NT2/D1 (cell line): ENCODE results near the gene FSTL3.

ENCODE experiments used
- DNase-seq: peaks from one replicate; pipeline ENCODE4 v3.0.0-alpha.2; 2011; ENCODE audit warnings: low read depth, low spot score
- H3K27me3 ChIP-seq: 2 replicates; pipeline ENCODE4 v1.6.0; 2011; ENCODE audit warnings: mild to moderate bottlenecking; ENCODE audit not compliant: insufficient read length, insufficient read depth
- H3K36me3 ChIP-seq: 2 replicates; pipeline ENCODE4 v1.6.1; 2011; ENCODE audit warnings: mild to moderate bottlenecking, low read length, mixed read lengths; ENCODE audit not compliant: insufficient read depth, insufficient read length
- H3K4me1 ChIP-seq: 2 replicates; pipeline ENCODE4 v1.5.1; 2011; ENCODE audit not compliant: insufficient read depth, insufficient read length
- H3K4me3 ChIP-seq: 2 replicates; pipeline ENCODE4 v1.5.1; 2011; ENCODE audit warnings: low read depth; ENCODE audit not compliant: insufficient read length
- H3K9ac ChIP-seq: 2 replicates; pipeline ENCODE4 v1.6.0; 2011; ENCODE audit warnings: low read depth; ENCODE audit not compliant: insufficient read length
- H3K9me3 ChIP-seq: 2 replicates; pipeline ENCODE4 v1.5.1; 2011; ENCODE audit warnings: mild to moderate bottlenecking, low read length; ENCODE audit not compliant: insufficient read depth
- SUZ12 ChIP-seq: IDR thresholded peaks from 2 replicates; pipeline ENCODE4 v1.6.1; 2011; ENCODE audit not compliant: insufficient read length, insufficient read depth; ENCODE audit errors: extremely low read depth
- YY1 ChIP-seq: IDR thresholded peaks from 2 replicates; pipeline ENCODE4 v1.6.1; 2011; ENCODE audit not compliant: insufficient read length, insufficient read depth
- ZNF274 ChIP-seq: IDR thresholded peaks from 2 replicates; pipeline ENCODE4 v1.6.1; 2011; ENCODE audit warnings: mild to moderate bottlenecking, low read depth, low read length

FSTL3 gene

DNA sequence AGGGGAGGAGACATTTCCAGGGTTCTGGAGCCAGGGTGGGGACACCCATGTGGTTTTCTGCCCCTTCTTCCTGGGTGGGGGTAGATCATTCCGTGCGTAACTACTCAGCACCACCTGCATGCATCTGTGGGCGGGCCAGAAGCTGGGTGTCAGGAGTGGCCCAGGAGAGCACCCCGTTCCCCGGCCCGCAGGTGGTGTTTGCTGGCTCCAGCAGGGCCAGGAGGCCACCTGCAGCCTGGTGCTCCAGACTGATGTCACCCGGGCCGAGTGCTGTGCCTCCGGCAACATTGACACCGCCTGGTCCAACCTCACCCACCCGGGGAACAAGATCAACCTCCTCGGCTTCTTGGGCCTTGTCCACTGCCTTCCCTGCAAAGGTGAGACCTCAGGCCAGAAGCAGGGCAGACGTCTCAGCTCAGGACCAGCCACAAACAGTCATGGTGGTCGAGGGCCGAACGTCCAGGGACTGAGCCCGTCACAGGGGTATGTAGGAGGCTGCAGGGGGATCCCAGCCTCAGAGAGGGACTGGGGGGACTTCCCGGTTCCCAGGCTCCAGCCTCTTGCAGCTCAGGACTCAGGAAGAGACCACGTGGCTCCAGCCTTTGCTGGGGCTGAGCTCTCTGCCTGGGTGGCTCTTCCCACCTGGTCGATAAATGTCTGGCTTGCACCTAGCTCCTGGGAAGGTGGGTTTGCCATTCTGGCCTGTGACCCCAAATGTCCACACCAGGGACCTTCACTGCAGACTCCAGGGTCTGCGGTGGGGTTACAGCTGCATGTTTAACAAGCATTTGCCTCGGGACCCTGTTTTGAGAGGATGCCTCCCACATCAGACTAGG is 1.6 kb downstream of the FSTL3 start:
- Histone ChIP-seq H3K9ac (peak overlapping the region; percentile 66), H3K4me1 (peaks cover 24% of the 10 kb centered on the region), H3K4me3 (no peak overlapping the region), H3K36me3 (peaks cover 23% of the 10 kb centered on the region), H3K27me3 (peaks cover 12% of the 10 kb centered on the region), H3K9me3 (no peaks in the 10 kb centered on the region)
- no peak for TF ChIP-seq YY1
- no peak for TF ChIP-seq SUZ12
- TF ChIP-seq ZNF274, result no peak
- no peak for DNase-seq

DNA sequence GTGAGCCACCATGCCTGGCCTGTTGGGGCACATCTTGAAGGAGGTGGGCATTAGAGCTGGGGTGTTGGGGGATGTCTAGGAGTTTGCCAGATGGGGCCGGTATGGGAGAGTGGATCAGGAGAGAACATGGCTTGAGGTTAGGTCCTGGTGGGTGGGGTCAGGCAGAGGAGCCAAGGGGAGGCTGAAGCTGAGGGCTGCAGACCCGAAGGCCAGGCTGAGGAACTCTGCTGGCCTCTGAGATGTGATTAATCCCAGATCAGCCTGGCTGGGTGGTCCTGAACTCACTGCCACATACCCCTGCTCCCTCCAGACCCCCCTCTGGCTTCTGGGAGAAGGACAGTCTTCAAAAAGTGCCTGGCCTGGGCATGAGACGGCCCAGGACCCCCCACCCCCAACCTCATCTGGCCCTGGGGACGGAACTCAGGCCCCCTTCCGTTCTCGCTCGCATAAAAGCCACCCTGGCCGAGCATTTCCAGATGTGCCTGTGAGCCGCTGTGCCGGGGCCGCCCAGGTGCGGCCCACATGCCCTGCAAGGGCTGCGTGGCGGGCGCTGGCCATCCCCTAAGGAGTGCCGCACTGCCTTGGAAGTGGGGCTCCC is 2.7 kb downstream of the FSTL3 start:
- Histone ChIP-seq H3K27me3 (peaks cover 12% of the 10 kb centered on the region), H3K4me3 (peak overlapping the region; percentile 82), H3K4me1 (peaks cover 24% of the 10 kb centered on the region), H3K9ac (peak overlapping the region; percentile 95), H3K36me3 (peaks cover 27% of the 10 kb centered on the region), H3K9me3 (no peaks in the 10 kb centered on the region)
- DNase-seq, result no peak
- TF ChIP-seq SUZ12 (no peak), ZNF274 (no peak), YY1 (no peak)

DNA sequence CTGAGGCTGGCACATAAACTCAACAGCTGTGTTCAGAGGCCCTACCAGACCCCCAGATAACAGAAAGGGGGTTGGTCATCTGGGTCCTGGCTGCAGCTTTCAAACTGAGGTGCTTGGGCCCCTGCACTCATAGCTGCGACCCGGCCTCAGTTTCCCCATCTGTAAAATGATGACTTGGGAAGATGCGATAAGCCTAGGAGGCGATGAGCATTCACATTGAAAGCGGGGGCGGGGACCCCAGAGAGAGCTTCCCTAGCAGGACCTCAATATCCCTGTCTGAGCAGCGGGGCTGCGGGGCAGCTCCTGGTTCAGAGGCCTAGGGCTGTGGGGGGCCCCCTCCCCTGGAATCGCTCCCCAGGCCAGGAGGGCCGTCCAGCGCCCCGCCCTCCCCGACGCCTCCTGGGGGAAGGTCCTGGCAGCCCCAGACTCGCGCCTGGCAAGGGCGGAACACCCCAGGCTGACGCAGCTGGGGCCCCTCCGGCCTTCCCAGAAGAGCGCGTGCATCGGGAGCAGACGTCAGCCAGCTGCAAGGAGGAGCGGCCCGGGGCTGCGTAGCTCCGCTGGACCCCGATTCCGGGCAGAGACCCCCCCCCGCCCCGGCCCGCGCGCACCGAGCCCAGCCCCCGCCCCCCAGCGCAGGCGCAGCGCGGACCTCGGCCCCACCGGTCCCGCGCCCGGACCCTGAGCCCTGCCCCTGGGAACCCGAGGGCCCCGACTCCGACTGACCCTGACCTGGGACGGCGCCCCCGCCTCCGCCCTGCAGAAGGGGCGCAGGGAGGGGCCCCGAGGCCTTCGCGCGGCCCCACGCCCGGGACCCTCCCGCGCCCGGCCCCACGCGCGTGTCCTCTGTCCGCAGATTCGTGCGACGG is 3.5 kb downstream of the FSTL3 start:
- H3K36me3 ChIP-seq, result peaks cover 27% of the 10 kb centered on the region
- H3K27me3 ChIP-seq, result peaks cover 12% of the 10 kb centered on the region
- no peaks in the 10 kb centered on the region for H3K9me3 ChIP-seq
- peaks cover 24% of the 10 kb centered on the region for H3K4me1 ChIP-seq
- TF ChIP-seq SUZ12 (no peak), YY1 (no peak), ZNF274 (no peak)
- peak overlapping the region; percentile 95 for H3K9ac ChIP-seq
- H3K4me3 ChIP-seq, result peak overlapping the region; percentile 82
- no peak for DNase-seq

DNA sequence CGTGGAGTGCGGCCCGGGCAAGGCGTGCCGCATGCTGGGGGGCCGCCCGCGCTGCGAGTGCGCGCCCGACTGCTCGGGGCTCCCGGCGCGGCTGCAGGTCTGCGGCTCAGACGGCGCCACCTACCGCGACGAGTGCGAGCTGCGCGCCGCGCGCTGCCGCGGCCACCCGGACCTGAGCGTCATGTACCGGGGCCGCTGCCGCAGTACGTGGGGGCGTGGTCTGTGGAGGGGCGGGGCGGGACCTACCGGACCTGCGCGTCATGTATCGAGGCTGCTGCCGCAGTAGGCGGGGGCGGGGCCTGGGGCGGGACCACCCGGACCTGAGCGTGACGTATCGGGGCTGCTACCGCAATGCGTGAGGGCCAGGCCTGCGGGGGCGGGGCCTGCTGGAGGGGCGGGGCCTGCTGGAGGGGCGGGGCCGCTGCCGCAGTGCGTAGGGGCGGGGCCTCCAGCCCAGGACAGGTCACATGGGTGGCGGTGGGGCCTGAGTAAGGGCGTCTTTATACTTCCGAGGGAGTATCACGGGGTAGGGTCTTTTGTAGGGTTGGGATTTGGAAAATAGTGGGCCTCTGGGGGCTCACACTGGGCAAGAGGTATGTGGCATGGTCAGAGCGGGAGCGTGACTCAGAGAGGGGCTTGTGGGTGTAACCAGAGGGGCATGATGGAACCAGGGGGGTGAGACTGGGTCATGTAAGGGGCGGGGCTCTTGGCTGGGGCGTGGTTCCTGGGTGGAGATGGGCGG is 4.3 kb downstream of the FSTL3 start:
- TF ChIP-seq ZNF274 (no peak), YY1 (no peak), SUZ12 (no peak)
- no peaks in the 10 kb centered on the region for H3K9me3 ChIP-seq
- H3K4me3 ChIP-seq, result peak overlapping the region; percentile 82
- H3K27me3 ChIP-seq, result peaks cover 11% of the 10 kb centered on the region
- DNase-seq, result peak; percentile 98
- peaks cover 26% of the 10 kb centered on the region for H3K4me1 ChIP-seq
- H3K9ac ChIP-seq, result peak overlapping the region; percentile 95
- peaks cover 27% of the 10 kb centered on the region for H3K36me3 ChIP-seq

DNA sequence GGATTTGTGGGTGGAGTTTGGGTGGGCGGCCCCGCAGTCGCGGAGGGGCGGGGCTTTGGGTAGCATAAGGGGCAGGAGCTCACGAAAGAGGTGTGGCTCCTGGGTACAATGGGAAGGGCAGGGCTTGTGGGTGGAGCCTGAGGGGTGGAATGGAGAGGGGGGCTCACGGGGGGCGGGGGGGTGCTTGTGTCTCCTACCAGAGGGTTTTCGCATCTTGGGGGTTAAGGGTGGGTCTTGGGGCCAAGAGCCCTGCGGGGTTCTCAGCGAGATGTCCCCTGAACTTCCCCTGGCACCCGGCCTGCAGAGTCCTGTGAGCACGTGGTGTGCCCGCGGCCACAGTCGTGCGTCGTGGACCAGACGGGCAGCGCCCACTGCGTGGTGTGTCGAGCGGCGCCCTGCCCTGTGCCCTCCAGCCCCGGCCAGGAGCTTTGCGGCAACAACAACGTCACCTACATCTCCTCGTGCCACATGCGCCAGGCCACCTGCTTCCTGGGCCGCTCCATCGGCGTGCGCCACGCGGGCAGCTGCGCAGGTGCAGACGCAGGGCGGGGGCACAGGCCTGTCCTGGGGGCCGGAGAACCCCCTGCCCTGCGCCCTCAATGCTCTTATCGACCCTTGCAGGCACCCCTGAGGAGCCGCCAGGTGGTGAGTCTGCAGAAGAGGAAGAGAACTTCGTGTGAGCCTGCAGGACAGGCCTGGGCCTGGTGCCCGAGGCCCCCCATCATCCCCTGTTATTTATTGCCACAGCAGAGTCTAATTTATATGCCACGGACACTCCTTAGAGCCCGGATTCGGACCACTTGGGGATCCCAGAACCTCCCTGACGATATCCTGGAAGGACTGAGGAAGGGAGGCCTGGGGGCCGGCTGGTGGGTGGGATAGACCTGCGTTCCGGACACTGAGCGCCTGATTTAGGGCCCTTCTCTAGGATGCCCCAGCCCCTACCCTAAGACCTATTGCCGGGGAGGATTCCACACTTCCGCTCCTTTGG is 5.1 kb downstream of the FSTL3 start:
- Histone ChIP-seq H3K9ac (peak overlapping the region; percentile 27), H3K9me3 (no peaks in the 10 kb centered on the region), H3K4me3 (no peak overlapping the region), H3K4me1 (peaks cover 23% of the 10 kb centered on the region), H3K27me3 (peaks cover 5% of the 10 kb centered on the region), H3K36me3 (peaks cover 27% of the 10 kb centered on the region)
- DNase-seq, result peak; percentile 88
- TF ChIP-seq ZNF274, result no peak
- no peak for TF ChIP-seq YY1
- TF ChIP-seq SUZ12, result no peak
